Measurements from ENCODE around the gene PRDM1. TPM values are rescaled to one million over a fixed set of nuclear protein-coding genes. Genes with fewer than 3 reads are reported as not detected.

The PRDM1 gene
- total RNA-seq, 1 donor from 2014 or later = 0.85 TPM

- Histone ChIP-seq H3K9me3 (replicated peaks) (no peaks in the 10 kb centered on the region), H3K4me3 (no peak overlapping the region), H3K4me1 (peaks cover 8% of the 10 kb centered on the region), H3K27ac (replicated peaks) (no peak overlapping the region), H3K36me3 (peaks cover 24% of the 10 kb centered on the region), H3K27me3 (ENCODE audit: low read depth) (peaks cover 27% of the 10 kb centered on the region)
- TF ChIP-seq CTCF (IDR thresholded peaks at IDR 0.05; ENCODE audit: borderline replicate concordance) = no peak
- no peak for DNase-seq
- intact Hi-C loops (cut with micrococcal nuclease) = no loop called here
These were observed 24.2 kb downstream of the PRDM1 start for GRCh38 chr6:106110164-106110826.

- Histone ChIP-seq H3K27ac (replicated peaks) (no peak overlapping the region), H3K4me3 (no peak overlapping the region), H3K4me1 (peaks cover 8% of the 10 kb centered on the region), H3K9me3 (replicated peaks) (no peaks in the 10 kb centered on the region), H3K36me3 (peaks cover 7% of the 10 kb centered on the region), H3K27me3 (ENCODE audit: low read depth) (peaks cover 15% of the 10 kb centered on the region)
- TF ChIP-seq CTCF (IDR thresholded peaks at IDR 0.05; ENCODE audit: borderline replicate concordance) = no peak
- no peak for DNase-seq
- intact Hi-C loops (cut with micrococcal nuclease) = no loop called here
These were observed 26.3 kb downstream of the PRDM1 start for GRCh38 chr6:106112433-106112832.

GRCh38 chr6:106113256-106113959 lies 27.3 kb downstream of the PRDM1 start:
- Histone ChIP-seq H3K27me3 (ENCODE audit: low read depth) (peaks cover 15% of the 10 kb centered on the region), H3K4me1 (peaks cover 8% of the 10 kb centered on the region), H3K4me3 (no peak overlapping the region), H3K9me3 (replicated peaks) (no peaks in the 10 kb centered on the region), H3K27ac (replicated peaks) (peak overlapping the region; percentile 50), H3K36me3 (no peaks in the 10 kb centered on the region)
- intact Hi-C loops (cut with micrococcal nuclease) = no loop called here
- no peak for DNase-seq
- TF ChIP-seq CTCF (IDR thresholded peaks at IDR 0.05; ENCODE audit: borderline replicate concordance) = no peak

GRCh38 chr6:106114492-106114891 lies 28.4 kb downstream of the PRDM1 start:
- H3K4me1 ChIP-seq = peaks cover 8% of the 10 kb centered on the region
- intact Hi-C loops (cut with micrococcal nuclease) = no loop called here
- peaks cover 15% of the 10 kb centered on the region for H3K27me3 ChIP-seq (ENCODE audit: low read depth)
- no peak for DNase-seq
- H3K4me3 ChIP-seq = no peak overlapping the region
- no peaks in the 10 kb centered on the region for H3K36me3 ChIP-seq
- H3K27ac ChIP-seq (replicated peaks) = no peak overlapping the region
- TF ChIP-seq CTCF (IDR thresholded peaks at IDR 0.05; ENCODE audit: borderline replicate concordance) = no peak
- H3K9me3 ChIP-seq (replicated peaks) = no peaks in the 10 kb centered on the region

- Histone ChIP-seq H3K27me3 (ENCODE audit: low read depth) (peaks cover 15% of the 10 kb centered on the region), H3K27ac (replicated peaks) (no peak overlapping the region), H3K36me3 (no peaks in the 10 kb centered on the region), H3K4me1 (peaks cover 8% of the 10 kb centered on the region), H3K9me3 (replicated peaks) (no peaks in the 10 kb centered on the region), H3K4me3 (no peak overlapping the region)
- DNase-seq = no peak
- intact Hi-C loops (cut with micrococcal nuclease) = no loop called here
- TF ChIP-seq CTCF (IDR thresholded peaks at IDR 0.05; ENCODE audit: borderline replicate concordance) = no peak
These were observed 29.1 kb downstream of the PRDM1 start for GRCh38 chr6:106115286-106115685.
